Mucosa of rectum (tissue), 2 donors: Measurements from ENCODE around the gene NSUN3.
"Not testable (repeated sequence)": the region's sequence is repeated elsewhere in the genome, so short reads cannot be mapped to it uniquely, and the experiment has no call there.

Experiments used
- H3K27ac ChIP-seq, 2 donors: one replicate each; pipeline ENCODE4 v1.7.0; 2013; ENCODE audit warnings: inconsistent platforms in 2 of 2, low read depth in 2 of 2, low read length in 2 of 2
- H3K27me3 ChIP-seq, 2 donors: one replicate each; pipeline ENCODE4 v1.7.0; 2013; ENCODE audit warnings: low read length in 2 of 2; ENCODE audit not compliant: control insufficient read depth in 2 of 2, insufficient read depth in 2 of 2
- H3K36me3 ChIP-seq, 2 donors: one replicate each; pipeline ENCODE4 v1.7.0; 2013; ENCODE audit warnings: low read length in 2 of 2; ENCODE audit not compliant: control insufficient read depth in 2 of 2, insufficient read depth in 2 of 2
- H3K4me1 ChIP-seq, 2 donors: one replicate each; pipeline ENCODE4 v1.7.0; 2013; ENCODE audit warnings: low read length in 2 of 2, mild to moderate bottlenecking in 1 of 2; ENCODE audit not compliant: control insufficient read depth in 2 of 2, insufficient read depth in 2 of 2
- H3K4me3 ChIP-seq, 2 donors: one replicate each; pipeline ENCODE4 v1.7.0; 2013; ENCODE audit warnings: low read length in 2 of 2
- H3K9ac ChIP-seq, 2 donors: one replicate each; pipeline ENCODE4 v1.7.0; 2013; ENCODE audit warnings: low read length in 2 of 2, low read depth in 1 of 2, mild to moderate bottlenecking in 1 of 2
- H3K9me3 ChIP-seq, 2 donors: one replicate each; pipeline ENCODE4 v1.7.0; 2013; ENCODE audit warnings: low read length in 2 of 2; ENCODE audit not compliant: control insufficient read depth in 2 of 2
- donor health status: healthy.
- donor health status: Normal muscosa, but diverticular disease.

NSUN3 gene

GRCh38 chr3:94089126-94089525 lies 26.3 kb downstream of the NSUN3 start:
- peaks cover 26 to 28% of the 10 kb centered on the region in 2 donors for H3K36me3 ChIP-seq
- H3K4me1 ChIP-seq = no peaks in the 10 kb centered on the region
- no peaks in the 10 kb centered on the region for H3K27me3 ChIP-seq
- H3K9me3 ChIP-seq = no peaks in the 10 kb centered on the region
- H3K9ac ChIP-seq = no peak overlapping the region
- no peak overlapping the region for H3K27ac ChIP-seq
- no peak overlapping the region for H3K4me3 ChIP-seq

GRCh38 chr3:94092086-94092485 lies 29.2 kb downstream of the NSUN3 start:
- Histone ChIP-seq H3K27ac (no peak overlapping the region), H3K27me3 (no peaks in the 10 kb centered on the region), H3K9ac (no peak overlapping the region), H3K4me3 (no peak overlapping the region), H3K4me1 (no peaks in the 10 kb centered on the region), H3K36me3 (peaks cover 34 to 35% of the 10 kb centered on the region in 2 donors), H3K9me3 (no peaks in the 10 kb centered on the region)

GRCh38 chr3:94093151-94093550 lies 30.3 kb downstream of the NSUN3 start:
- no peaks in the 10 kb centered on the region for H3K27me3 ChIP-seq
- no peaks in the 10 kb centered on the region for H3K9me3 ChIP-seq
- no peaks in the 10 kb centered on the region for H3K4me1 ChIP-seq
- H3K27ac ChIP-seq = no peak overlapping the region
- no peak overlapping the region for H3K4me3 ChIP-seq
- H3K36me3 ChIP-seq = peaks cover 39 to 42% of the 10 kb centered on the region in 2 donors
- no peak overlapping the region for H3K9ac ChIP-seq

- Histone ChIP-seq H3K27ac (no peak overlapping the region), H3K4me3 (no peak overlapping the region), H3K4me1 (no peaks in the 10 kb centered on the region), H3K9ac (no peak overlapping the region), H3K27me3 (no peaks in the 10 kb centered on the region), H3K36me3 (peaks cover 47 to 53% of the 10 kb centered on the region in 2 donors), H3K9me3 (no peaks in the 10 kb centered on the region)
Measured at GRCh38 chr3:94095111-94095510, 32.2 kb downstream of the NSUN3 start.

- H3K9ac ChIP-seq = no peak overlapping the region
- peaks cover 53 to 55% of the 10 kb centered on the region in 2 donors for H3K36me3 ChIP-seq
- no peak overlapping the region for H3K4me3 ChIP-seq
- no peak overlapping the region for H3K27ac ChIP-seq
- no peaks in the 10 kb centered on the region for H3K27me3 ChIP-seq
- no peaks in the 10 kb centered on the region for H3K4me1 ChIP-seq
- H3K9me3 ChIP-seq = no peaks in the 10 kb centered on the region
Measured at GRCh38 chr3:94098452-94098851, 35.6 kb downstream of the NSUN3 start.

- Histone ChIP-seq H3K27ac (no peak overlapping the region), H3K9ac (no peak overlapping the region), H3K9me3 (no peaks in the 10 kb centered on the region), H3K27me3 (no peaks in the 10 kb centered on the region), H3K36me3 (peaks cover 51 to 60% of the 10 kb centered on the region in 2 donors), H3K4me3 (no peak overlapping the region), H3K4me1 (no peaks in the 10 kb centered on the region)
Measured at GRCh38 chr3:94099311-94099710, 36.5 kb downstream of the NSUN3 start.

- no peaks in the 10 kb centered on the region for H3K4me1 ChIP-seq
- peaks cover 41 to 51% of the 10 kb centered on the region in 2 donors for H3K36me3 ChIP-seq
- no peak overlapping the region for H3K4me3 ChIP-seq
- no peaks in the 10 kb centered on the region for H3K27me3 ChIP-seq
- no peaks in the 10 kb centered on the region for H3K9me3 ChIP-seq
- no peak overlapping the region for H3K9ac ChIP-seq
- H3K27ac ChIP-seq = no peak overlapping the region
Measured at GRCh38 chr3:94101860-94102259, 39.0 kb downstream of the NSUN3 start.

- no peak overlapping the region for H3K4me3 ChIP-seq
- H3K4me1 ChIP-seq = no peaks in the 10 kb centered on the region
- no peaks in the 10 kb centered on the region for H3K9me3 ChIP-seq
- no peaks in the 10 kb centered on the region for H3K27me3 ChIP-seq
- H3K27ac ChIP-seq = no peak overlapping the region
- peaks cover 15 to 34% of the 10 kb centered on the region in 2 donors for H3K36me3 ChIP-seq
- no peak overlapping the region for H3K9ac ChIP-seq
Measured at GRCh38 chr3:94106268-94106667, 43.4 kb downstream of the NSUN3 start.

- H3K27me3 ChIP-seq, H3K4me3 ChIP-seq, H3K27ac ChIP-seq, H3K4me1 ChIP-seq, H3K9ac ChIP-seq, H3K9me3 ChIP-seq: not testable (repeated sequence)
- H3K36me3 ChIP-seq = peaks cover 20 to 22% of the 10 kb centered on the region in 2 donors
Measured at GRCh38 chr3:94110232-94110631, 47.4 kb downstream of the NSUN3 start.

- H3K9me3 ChIP-seq = no peaks in the 10 kb centered on the region
- H3K9ac ChIP-seq = no peak overlapping the region
- H3K27me3 ChIP-seq = no peaks in the 10 kb centered on the region
- peaks cover 18 to 20% of the 10 kb centered on the region in 2 donors for H3K36me3 ChIP-seq
- no peaks in the 10 kb centered on the region for H3K4me1 ChIP-seq
- H3K27ac ChIP-seq = no peak overlapping the region
- no peak overlapping the region for H3K4me3 ChIP-seq
Measured at GRCh38 chr3:94110854-94111253, 48.0 kb downstream of the NSUN3 start.

GRCh38 chr3:94114666-94115065 lies 51.8 kb downstream of the NSUN3 start:
- no peak overlapping the region for H3K27ac ChIP-seq
- no peaks in the 10 kb centered on the region for H3K9me3 ChIP-seq
- peaks cover 10 to 12% of the 10 kb centered on the region in 2 donors for H3K36me3 ChIP-seq
- H3K27me3 ChIP-seq = no peaks in the 10 kb centered on the region
- H3K4me3 ChIP-seq = no peak overlapping the region
- H3K4me1 ChIP-seq = no peaks in the 10 kb centered on the region
- no peak overlapping the region for H3K9ac ChIP-seq
